ENCODE results near the gene PTGDR2. TPM values are rescaled to one million over a fixed set of nuclear protein-coding genes. Genes with fewer than 3 reads are reported as not detected.

The PTGDR2 gene
- total RNA-seq, 1 donor from 2014 or later = not detected

- TF ChIP-seq CTCF (IDR thresholded peaks at IDR 0.05; ENCODE audit: insufficient read depth, low read length, poor library complexity, severe bottlenecking) = no peak
- H3K4me3 ChIP-seq (ENCODE audit: low read depth, low read length) = no peak overlapping the region
- no peaks in the 10 kb centered on the region for H3K36me3 ChIP-seq (ENCODE audit: control insufficient read depth, insufficient read depth, low read length)
- no peaks in the 10 kb centered on the region for H3K27me3 ChIP-seq (ENCODE audit: control insufficient read depth, insufficient read depth, low read length)
- no peak for DNase-seq (ENCODE audit: low read depth)
These were observed 34.1 kb upstream of the PTGDR2 start for GRCh38 chr11:60889869-60890311.

GRCh38 chr11:60887556-60887955 lies 31.8 kb upstream of the PTGDR2 start:
- no peak overlapping the region for H3K4me3 ChIP-seq (ENCODE audit: low read depth, low read length)
- TF ChIP-seq CTCF (IDR thresholded peaks at IDR 0.05; ENCODE audit: insufficient read depth, low read length, poor library complexity, severe bottlenecking) = peak; percentile 60
- no peaks in the 10 kb centered on the region for H3K36me3 ChIP-seq (ENCODE audit: control insufficient read depth, insufficient read depth, low read length)
- no peak for DNase-seq (ENCODE audit: low read depth)
- no peaks in the 10 kb centered on the region for H3K27me3 ChIP-seq (ENCODE audit: control insufficient read depth, insufficient read depth, low read length)

GRCh38 chr11:60880643-60881282 lies 25.0 kb upstream of the PTGDR2 start:
- H3K36me3 ChIP-seq (ENCODE audit: control insufficient read depth, insufficient read depth, low read length) = no peaks in the 10 kb centered on the region
- DNase-seq (ENCODE audit: low read depth) = no peak
- H3K4me3 ChIP-seq (ENCODE audit: low read depth, low read length) = no peak overlapping the region
- no peak for TF ChIP-seq CTCF (IDR thresholded peaks at IDR 0.05; ENCODE audit: insufficient read depth, low read length, poor library complexity, severe bottlenecking)
- H3K27me3 ChIP-seq (ENCODE audit: control insufficient read depth, insufficient read depth, low read length) = no peaks in the 10 kb centered on the region

GRCh38 chr11:60879971-60880588 lies 24.3 kb upstream of the PTGDR2 start:
- Histone ChIP-seq H3K4me3 (ENCODE audit: low read depth, low read length) (no peak overlapping the region), H3K27me3 (ENCODE audit: control insufficient read depth, insufficient read depth, low read length) (no peaks in the 10 kb centered on the region), H3K36me3 (ENCODE audit: control insufficient read depth, insufficient read depth, low read length) (no peaks in the 10 kb centered on the region)
- no peak for TF ChIP-seq CTCF (IDR thresholded peaks at IDR 0.05; ENCODE audit: insufficient read depth, low read length, poor library complexity, severe bottlenecking)
- no peak for DNase-seq (ENCODE audit: low read depth)

GRCh38 chr11:60879104-60879503 lies 23.4 kb upstream of the PTGDR2 start:
- Histone ChIP-seq H3K4me3 (ENCODE audit: low read depth, low read length) (no peak overlapping the region), H3K27me3 (ENCODE audit: control insufficient read depth, insufficient read depth, low read length) (no peaks in the 10 kb centered on the region), H3K36me3 (ENCODE audit: control insufficient read depth, insufficient read depth, low read length) (no peaks in the 10 kb centered on the region)
- TF ChIP-seq CTCF (IDR thresholded peaks at IDR 0.05; ENCODE audit: insufficient read depth, low read length, poor library complexity, severe bottlenecking) = no peak
- DNase-seq (ENCODE audit: low read depth) = no peak
